GM18499 (cell line): ENCODE results near the gene CUBN.
"Not testable (repeated sequence)": the region's sequence is repeated elsewhere in the genome, so short reads cannot be mapped to it uniquely, and the experiment has no call there.

Source experiments
- ATAC-seq: cut with Tn5 transposase; IDR thresholded peaks from one replicate; pipeline ENCODE4 v1.9.1; 2021; ENCODE audit warnings: moderate number of reproducible peaks; ENCODE audit not compliant: insufficient read depth, unreplicated experiment

Gene CUBN

DNA sequence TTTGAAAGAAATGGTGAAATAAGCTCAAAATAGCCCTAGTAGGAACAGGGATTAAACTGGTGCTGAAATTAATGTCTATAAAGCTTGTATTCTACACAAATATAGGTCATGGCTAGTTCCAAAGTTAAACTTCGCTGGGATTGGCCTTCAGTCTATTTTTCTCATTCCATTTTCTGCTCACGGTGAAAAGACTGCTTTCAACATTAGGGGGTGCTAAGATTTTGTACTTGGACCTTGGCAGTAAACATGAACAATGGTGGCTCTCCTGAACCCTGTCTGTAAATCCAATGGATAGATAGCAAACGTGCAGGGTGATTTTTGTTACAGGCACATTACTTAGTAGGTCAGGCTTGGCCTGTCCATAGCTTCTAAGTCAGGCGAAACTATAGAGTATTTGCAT lies 276.4 kb downstream of the CUBN start:
- ATAC-seq, result no peak

DNA sequence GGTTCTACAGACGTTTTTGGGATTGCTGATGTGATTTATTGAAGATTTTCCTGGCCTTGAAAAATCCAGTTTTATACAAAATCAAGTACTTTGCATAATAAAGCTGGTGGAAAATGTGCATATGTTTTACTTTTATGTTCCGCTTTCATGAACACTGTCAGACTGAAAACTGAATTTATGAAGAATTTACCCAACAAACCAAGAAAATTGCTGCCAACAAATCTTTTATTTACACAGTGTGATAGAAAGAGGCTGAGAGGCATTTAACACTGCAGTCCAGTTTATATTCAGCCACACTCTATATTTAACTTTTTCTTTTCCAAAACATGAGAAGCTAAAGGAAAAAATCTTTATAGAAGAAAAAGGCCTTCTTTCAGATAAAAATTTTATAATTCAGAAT lies 277.0 kb downstream of the CUBN start:
- ATAC-seq, result no peak

DNA sequence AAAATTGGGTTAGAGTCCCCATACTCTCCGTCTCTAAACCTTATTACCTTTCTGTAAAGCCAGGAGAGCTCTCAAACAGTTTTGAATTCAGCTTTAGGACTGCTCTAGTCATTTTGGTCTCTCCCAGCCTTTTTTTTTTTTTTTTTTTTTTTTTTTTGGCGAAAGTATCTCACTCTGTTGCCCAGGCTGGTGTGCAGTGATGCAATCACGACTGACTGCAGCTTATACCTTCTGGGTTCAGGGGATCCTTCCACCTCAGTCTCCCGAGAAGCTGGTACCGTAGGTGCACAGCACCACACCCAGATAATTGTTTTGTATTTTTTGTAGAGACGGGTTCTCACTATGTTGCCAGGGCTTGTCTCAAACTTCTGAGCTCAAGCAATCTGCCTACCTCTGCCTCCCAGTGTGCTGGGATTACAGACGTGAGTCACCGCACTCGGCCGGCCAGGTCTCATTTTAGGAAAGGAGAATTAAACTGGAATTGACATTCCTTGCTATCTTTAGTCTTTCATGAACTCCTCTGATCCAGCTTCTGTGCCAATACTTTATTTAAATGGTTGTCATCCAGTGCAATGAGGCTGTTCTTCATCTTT lies 281.0 kb downstream of the CUBN start:
- no peak for ATAC-seq

DNA sequence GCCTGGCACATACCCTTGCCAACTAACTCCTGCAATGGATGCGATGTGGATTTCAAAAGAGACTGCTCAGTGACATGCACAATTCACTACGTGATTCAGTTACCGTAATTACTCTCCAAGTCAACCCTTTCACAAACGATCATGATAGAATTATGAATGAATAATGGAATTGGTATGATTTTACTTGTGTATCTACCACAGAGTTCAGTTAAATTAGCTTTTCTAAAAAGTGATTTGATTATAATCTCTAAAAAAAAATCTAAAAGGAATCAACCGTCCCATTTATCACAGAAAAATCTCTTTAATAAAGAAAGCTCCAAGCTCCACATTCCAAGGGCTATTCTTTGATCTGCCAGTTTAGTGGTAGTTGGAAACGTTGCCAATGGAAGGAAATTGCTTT lies 282.0 kb downstream of the CUBN start:
- ATAC-seq, result no peak

DNA sequence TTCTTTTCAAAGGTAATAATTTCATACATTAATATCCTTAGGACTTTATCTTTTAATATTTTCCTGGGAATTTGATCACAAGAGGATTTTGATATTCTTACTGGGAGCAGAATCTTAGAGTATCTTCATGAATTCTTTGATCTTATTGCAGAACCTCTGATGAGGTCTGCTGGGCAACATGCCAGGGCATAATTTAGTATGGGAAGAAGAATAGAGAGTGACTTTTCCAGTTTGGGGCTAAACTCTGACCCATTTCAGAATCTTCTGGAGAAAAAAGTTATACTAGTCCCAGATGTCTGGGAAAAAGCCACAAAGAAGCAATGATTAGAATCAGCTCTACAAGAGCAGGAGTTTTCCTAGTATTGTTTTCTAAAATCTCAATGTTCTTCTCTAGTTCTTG lies 284.4 kb downstream of the CUBN start:
- ATAC-seq, result no peak

DNA sequence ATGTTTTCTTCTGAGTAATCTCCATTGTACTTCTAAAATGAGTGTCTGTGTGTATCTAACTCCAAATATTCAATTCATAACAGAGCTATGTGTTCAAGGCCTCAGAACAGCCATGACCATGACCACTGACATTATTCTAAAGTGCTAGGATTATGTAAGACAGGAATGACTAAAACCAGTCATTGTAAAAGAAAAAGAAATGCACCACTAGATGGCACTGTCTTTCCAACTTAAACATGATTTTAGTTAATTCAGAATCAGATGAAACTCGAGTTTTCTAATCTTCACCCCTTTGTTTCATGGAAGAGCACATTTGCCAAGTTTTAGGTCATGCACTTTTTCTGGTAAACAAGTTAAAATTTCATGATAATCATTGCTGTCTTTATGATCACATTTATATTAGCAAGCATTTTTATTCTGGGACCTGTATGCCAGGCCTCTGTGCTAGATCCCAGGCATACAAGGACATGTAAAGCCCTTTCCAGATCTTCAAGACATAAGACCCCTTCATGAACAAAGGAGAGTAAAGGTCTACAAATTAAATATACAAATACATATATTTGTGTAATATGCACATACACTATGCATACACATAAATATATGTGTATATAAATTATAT lies 286.2 kb downstream of the CUBN start:
- no peak for ATAC-seq

DNA sequence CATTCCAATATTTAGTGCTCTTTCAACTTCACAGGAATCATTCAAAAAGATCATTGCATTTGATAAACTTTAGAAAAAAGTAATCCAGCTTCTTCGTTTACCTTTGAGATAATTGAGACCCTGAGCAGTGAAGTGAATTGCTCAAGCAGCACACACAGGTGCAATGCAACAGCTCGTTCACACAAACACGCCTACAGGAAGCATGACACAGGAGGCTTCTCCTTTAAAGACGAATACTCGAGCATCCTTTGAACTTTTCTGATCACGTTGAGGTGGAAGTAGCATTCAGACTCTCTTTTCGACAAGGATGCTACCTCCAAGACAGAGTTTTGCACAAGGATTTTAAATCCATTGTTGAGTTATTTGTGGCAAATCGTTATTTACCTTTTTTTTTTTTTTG lies 294.4 kb downstream of the CUBN start:
- ATAC-seq, result no peak

DNA sequence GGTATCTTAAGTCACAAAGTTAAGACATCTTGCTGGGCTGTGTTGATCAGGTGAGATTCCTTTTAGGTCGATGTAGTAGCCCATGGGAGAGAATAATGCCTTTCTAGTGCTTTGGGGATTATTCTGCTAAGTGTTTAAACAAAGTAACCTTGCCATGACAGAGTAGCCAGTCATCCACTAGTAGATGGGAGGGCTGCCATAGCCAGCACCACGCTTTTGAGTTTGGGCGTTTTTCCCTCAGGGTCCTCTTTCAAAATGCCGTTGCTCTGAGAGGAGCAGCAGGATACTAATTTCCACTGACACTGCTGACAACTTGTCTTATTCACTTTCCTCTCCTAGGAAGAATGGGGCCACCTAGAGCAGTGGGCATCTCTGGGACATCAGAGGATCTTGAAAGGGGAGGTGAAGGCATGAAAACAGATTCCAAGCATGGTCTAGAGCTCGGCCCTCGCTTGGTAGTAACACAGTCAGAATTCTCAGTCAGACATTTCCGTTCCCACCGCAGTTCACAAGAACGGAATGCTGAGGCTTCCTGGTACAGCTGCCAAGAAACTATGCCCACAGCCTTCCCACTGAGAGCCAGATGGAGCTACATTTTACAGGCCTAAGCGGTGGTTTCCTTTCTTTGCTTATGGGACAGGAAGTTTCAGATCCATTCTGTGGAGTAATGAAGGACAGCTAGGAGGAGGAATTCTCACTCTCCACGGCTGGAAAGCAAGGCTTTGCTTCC lies 297.1 kb downstream of the CUBN start:
- no peak for ATAC-seq

DNA sequence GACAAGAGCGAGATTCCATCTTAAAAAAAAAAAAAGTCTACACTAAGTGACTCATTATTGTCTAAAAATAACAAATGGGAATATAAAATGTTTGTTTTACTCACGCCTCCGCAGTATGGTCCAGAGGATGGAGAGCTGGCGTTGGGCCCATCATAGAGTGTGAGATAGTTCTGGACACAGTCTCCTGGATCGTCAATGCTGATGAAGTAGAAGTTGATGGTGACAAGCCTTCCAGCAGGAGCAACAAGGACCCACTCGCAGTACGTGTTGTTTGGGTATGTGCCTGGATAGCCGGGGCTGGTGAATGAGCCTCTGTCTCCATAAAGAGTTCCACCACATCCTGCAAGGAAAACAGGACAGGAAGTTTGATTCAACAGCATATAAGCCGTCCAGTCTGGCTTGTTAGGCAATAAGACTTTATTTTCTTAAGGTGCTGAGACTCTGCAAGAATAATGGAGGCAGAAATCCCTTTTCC lies 300.9 kb downstream of the CUBN start:
- no peak for ATAC-seq

DNA sequence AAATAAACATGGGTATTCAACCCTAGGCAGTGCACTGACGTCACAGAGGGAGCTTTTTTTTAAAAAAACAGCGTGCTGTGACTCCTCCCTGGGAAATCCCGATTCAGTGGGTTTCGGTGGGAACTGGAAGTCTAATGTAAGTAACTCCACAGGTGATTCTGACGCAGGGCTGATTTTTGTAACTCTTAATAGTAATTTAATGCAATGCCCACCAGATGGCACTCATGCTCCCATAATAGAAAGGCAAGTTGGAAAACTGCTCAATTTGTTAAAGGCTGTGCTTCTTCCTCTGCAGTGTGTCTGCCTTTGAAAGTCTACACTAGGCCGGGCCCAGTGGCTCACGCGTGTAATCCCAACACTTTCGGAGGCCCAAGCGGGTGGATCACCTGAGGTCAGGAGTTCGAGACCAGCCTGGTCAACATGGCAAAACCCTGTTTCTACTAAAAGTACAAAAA lies 301.5 kb downstream of the CUBN start:
- peak; percentile 88 for ATAC-seq

DNA sequence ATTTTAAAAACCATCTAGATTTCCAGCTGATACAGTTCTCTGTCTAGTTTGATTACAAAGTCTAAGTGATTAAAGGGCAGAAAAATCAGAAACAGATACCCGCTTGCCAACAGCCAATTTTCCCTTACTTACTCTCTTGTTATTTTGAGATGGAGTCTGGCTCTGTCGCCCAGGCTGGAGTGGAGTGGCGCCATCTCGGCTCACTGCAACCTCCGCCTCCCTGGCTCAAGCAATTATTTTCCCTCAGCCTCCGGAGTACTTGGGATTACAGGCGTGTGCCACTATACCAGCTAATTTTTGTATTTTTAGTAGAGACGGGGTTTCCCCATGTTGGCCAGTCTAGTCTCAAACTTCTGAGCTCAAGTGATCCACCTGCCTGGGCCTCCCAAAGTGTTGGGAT lies 302.1 kb downstream of the CUBN start:
- ATAC-seq, result not testable (repeated sequence)

DNA sequence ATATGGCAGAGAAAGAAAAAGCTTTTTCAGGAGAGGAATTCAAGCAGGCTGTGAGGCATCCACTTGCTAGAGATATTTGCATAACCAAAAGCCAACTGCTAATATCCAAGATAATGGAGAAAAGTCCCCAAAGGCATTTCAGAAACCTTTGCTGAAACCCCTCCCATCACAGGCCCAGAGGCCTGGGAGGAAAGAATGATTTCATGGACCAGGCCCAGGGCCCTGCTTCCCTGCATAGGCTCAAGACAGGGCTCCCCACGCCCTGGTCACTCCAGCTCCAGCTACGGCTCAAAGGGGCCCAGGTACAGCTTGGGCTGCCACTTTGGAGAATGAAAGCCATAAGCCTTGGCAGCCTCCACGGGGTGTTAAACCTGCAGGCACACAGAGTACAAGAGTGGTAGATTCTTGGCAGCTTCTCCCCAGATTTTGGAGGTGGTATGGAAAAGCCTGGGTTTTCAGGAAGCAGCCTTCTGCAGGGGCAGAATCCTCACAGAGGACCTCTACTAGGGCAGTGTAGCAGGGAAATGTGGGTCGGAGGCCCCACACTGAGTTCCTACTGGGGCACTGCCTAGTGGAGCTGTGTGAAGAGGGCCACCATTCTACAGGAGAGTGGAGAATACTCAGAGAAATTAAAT lies 306.8 kb downstream of the CUBN start:
- no peak for ATAC-seq

DNA sequence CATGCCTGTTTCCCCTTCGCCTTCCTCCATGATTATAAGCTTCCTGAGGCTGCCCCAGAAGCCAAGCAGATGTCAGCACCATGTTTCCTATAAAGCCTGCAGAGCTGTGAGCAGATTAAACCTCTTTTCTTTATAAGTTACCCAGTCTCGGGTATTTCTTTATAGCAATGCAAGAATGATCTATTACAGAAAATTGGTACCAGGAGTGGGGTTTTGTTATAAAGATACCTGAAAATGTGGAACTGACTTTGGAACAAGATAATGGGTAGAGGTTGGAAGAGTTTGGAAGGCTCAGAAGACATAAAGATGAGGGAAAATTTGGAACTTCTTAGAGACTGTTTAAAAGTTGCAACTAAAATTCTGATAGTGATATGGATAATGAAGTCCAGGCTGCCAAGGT lies 307.6 kb downstream of the CUBN start:
- no peak for ATAC-seq

DNA sequence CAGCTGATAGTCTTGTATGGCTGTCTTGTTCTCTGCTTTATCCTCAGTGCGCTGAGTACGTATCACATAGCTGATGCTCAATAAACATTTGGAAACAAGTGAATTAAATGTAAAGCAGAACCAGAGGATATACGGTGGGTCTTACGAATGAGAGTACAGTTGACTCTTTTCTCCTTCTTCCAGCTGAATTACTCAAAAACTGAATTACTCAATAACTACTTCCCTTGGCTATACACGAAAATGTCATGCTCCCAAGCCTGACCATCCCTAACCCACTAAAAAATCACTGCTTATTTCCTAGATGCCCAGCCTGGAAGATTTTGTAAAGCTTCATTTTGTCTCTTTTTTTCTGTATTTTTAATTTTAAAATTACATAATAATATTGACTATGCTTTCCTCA lies 309.2 kb downstream of the CUBN start:
- no peak for ATAC-seq

DNA sequence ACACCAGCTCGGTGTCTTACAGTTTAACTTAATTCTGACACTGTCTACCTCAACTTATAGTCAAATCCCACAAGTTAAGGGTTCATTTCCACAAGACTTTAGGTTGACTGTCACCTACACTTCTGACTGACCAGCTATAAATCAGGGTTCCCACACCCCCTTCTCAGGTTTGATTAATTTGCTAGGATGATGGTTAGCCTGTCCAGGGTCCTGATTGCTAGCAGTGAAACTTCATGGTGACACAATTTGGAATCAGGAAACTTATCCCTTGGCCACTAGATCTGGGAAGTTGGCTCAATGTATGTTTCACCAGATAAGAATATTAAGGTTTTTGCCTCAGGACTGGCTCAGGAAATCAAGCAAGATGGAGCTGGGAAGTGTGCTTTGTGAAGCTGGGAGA lies 309.6 kb downstream of the CUBN start:
- ATAC-seq, result no peak

DNA sequence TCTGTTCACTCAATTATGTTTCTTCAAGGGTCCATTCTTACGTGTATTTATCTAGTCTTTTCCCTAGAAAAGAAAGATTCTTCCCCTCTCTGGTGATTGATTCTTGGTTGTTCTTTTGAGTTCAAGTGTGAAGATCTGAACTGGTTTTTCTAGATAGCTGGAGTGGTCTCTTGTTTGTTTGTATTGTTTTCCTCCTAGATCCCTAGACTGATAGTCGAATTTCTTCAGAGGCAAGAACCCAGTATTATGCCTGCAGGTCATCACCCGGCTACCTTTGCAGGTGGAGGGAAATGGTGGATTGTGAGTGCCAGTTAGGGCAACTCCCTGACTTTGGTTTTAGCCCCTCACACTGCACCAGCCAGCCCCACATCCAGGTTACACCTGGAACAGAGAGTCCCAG lies 310.2 kb downstream of the CUBN start:
- ATAC-seq, result no peak

DNA sequence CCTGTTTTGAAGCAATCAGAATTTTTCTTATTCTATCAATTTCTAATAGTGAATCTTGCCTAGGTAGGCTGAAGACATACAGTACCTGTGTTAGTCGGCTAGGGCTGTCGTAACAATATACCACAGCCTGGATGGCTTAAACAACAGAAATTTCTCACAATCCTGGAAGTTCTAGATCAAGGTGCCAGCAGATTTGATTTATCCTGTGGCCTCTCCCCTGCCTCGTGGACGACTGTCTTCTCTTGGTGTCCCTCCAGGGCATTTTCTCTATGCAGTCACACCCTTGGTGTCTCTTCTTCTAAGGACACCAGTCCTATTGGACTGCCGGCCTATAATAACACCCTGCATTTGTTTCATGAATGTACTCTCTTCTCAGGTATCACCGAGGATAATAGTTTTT lies 310.6 kb downstream of the CUBN start:
- no peak for ATAC-seq

DNA sequence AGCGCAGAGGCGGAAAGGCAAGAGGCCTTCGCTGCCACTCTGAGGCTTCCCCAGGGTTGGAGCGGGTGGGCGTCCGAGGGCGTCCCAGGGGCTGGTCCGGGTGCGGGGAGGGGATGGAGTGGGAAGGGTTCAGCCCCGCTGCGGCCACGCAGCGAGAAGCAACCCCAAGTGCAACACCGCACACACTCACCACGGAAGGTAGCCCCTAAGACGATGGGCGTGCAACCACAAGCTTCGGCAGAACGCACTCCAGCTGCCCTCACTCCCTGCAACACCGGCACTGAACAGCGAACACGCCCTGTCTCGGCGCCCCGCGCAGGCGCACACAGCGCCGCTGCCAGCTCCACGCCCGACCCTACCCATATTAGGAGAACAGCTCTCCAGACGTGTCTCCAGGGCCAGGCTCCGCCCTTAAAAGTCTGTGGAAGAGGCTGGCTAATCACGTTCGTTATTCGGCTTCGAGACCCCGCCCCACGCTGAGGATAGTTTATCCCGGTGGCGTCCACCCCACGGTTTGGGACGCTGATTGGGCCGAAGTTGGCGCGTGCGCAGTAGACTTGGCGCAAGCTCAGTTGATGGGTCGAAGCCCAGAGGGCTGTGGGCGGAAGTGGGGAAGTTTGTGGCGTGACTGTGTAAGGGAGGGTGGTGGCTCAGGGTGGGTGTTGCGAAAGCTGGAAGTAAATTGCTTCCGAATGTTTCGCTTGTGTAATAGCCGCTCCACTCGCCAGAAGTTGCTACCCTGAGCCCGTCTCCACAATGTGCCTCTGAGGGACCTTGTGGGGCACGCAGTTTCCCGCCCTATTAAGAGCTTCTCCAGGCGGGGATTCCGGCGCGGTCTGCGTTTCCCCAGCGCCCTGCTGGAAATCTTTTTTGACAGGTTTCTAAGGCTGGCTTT lies 312.2 kb downstream of the CUBN start, which contains the start of gene RSU1:
Gene RSU1 (minus strand): TSS at position 300 of the 895 bp plus-strand sequence. CDS start 343 bp downstream, outside the sequence.
- peak; percentile 98 for ATAC-seq

DNA sequence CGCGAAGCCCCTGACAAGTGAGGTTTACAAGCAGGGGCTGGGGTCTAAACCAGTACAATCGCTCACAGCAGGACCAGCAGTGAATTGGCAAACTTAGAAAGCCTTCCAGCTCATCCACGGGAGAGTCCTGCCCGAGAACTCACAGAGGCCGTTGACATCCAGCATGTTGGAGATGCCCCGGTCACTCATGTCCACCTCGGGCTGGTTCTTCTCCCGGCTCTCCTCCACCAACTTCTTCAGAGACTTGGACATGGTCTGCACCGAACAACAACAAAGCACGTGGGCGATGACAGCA lies 312.8 kb downstream of the CUBN start:
- no peak for ATAC-seq

DNA sequence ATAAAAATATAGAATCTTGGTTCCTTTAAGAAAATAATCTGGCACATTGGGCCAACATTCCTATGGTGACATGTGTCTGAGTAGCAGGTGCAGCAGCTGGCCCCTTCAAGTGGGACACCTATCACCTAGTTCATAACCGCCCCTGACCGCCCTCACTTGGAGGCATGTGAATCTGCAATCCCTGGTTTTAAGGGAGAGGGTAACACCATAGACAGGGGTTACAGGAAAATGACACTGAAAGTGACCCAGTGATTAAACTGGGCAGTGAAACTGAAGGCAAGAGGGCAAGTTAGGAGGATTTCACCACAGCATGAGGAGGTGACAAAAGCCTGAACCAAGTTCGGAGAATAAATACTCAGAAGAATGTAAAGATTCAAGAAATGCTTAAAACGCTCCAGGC lies 313.4 kb downstream of the CUBN start:
- no peak for ATAC-seq
